Coronary artery (tissue), 2 donors: ENCODE results near the gene ZNFX1.

Experiments used
- DNase-seq: peaks from one replicate; pipeline ENCODE4 v3.0.0-alpha.2; 2017; ENCODE audit warnings: low spot score
- H3K27ac ChIP-seq, 2 donors: fragments of 200-600 bp; sonication (generic); one replicate each; pipeline ENCODE4 v1.5.1; 2016 to 2019
- H3K4me3 ChIP-seq: fragments of 200-600 bp; sonication (generic); 2 replicates; pipeline ENCODE4 v1.5.1; 2016; ENCODE audit warnings: mild to moderate bottlenecking, moderate library complexity
- TF ChIP-seq, protein P1 (sequence below): fragments of 200-600 bp; sonication (generic); IDR thresholded peaks from one replicate; pipeline ENCODE4 v1.5.1; 2019; ENCODE audit warnings: antibody characterized with exemption

ZNFX1 gene

GRCh38 chr20:49277786-49278035 lies 146 bp downstream of the ZNFX1 start:
- TF ChIP-seq, protein P1, sequence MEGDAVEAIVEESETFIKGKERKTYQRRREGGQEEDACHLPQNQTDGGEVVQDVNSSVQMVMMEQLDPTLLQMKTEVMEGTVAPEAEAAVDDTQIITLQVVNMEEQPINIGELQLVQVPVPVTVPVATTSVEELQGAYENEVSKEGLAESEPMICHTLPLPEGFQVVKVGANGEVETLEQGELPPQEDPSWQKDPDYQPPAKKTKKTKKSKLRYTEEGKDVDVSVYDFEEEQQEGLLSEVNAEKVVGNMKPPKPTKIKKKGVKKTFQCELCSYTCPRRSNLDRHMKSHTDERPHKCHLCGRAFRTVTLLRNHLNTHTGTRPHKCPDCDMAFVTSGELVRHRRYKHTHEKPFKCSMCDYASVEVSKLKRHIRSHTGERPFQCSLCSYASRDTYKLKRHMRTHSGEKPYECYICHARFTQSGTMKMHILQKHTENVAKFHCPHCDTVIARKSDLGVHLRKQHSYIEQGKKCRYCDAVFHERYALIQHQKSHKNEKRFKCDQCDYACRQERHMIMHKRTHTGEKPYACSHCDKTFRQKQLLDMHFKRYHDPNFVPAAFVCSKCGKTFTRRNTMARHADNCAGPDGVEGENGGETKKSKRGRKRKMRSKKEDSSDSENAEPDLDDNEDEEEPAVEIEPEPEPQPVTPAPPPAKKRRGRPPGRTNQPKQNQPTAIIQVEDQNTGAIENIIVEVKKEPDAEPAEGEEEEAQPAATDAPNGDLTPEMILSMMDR = no peak
- Histone ChIP-seq H3K4me3 (peak overlapping the region; percentile 95), H3K27ac (peak overlapping the region; percentile 96 to 99)
- DNase-seq = no peak

DNA sequence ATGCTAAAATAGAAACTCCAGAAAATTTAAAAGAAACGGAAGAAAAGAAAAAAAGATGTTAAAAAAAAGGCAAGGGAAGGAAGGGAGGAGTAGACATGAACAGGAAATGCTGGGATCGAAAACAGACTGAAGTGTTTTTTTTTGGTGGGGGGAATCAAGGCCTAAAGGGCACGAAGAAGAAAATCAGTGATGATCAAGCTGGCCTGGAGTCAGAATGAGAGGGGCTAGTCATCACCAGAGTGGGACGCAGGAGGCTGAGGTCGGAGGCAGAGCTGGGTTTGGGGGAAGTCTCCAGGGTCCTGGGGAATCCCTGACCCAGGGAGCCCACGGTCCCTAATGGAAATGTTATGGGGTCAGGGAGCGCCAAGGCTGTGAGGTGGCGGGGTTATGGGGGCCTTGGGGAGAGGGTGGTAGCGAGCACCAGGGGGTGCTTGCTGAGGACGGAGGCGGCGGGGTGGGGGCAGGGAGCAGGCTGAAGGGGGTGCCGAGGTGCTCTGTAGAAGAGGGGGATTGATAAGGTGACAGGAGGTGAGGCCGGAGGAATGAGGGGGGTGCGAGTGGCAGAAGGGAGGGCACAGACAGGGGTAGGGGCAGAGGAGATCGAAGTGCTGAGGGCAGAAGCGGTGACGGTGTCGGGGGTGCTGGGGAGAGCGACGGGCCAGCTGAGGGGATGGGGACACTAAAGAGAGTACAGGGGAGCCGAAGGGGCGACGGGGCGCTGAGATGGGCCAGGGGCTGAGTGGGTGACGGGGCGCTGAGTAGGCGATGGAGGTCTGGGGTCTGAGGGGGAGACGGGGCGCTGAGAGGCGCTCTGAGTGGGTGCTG lies 684 bp downstream of the ZNFX1 start:
- DNase-seq = peak; percentile 82
- H3K4me3 ChIP-seq = peak overlapping the region; percentile 95
- H3K27ac ChIP-seq = peak overlapping the region; percentile 96 to 99
- TF ChIP-seq, protein P1 = no peak

DNA sequence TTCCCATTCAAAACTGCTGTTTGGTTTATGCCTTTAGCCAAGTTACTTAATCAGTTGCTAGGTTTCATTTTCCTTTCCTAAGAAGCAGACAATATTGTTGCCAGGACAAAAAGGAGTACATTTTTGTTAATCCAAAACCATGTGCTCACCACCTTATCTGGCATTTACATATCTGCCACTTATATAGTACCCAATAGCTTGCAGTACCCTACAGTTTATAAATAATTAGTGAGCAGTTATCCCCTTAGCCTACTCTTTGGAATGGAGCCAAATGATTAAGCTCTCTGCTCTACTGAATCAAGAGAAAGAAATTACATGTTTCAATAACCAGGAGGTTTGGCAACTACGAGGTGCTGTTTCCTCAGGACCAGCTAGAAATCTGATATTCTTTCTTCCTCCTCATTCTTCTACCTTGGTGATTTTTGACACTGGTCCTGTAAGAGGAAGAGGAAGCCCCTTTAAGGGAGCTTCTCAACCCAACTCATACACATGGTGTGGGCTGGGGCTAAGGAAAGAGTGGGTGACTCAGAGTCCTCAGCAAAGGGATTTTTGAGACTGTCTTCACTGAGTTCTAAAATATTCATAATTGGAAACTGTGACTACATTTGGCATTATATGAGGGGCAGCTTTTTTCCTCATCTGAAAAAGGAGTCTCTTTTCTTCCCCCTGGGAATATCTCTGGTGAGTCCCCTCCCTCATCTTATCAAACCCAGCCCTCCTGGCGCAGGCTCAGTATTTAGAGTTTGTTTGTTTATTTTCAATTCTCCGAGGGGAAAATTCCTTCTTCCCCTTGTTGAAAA lies 1.5 kb downstream of the ZNFX1 start:
- peak overlapping the region; percentile 96 to 99 for H3K27ac ChIP-seq
- TF ChIP-seq, protein P1 = no peak
- no peak for DNase-seq
- peak overlapping the region; percentile 95 for H3K4me3 ChIP-seq

DNA sequence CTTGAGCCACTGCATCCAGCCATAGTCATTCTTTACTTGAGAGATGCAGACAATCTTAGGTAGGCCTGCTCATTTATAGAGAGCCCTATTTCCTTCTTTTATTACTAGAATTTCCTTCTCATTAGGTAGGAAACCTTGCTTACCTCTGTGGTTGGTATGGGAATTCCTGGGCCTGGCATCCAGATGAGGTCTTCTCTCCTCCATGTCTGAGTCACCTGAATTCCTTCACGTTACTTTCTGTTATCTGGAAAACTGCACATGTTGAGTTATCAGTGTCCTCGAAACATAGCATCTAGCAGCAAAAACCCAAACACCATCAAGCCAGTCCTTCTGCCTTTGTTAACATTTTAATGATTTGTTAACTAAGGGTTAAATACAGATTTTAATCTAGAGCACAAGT lies 2.2 kb downstream of the ZNFX1 start:
- TF ChIP-seq, protein P1 = no peak
- no peak for DNase-seq

DNA sequence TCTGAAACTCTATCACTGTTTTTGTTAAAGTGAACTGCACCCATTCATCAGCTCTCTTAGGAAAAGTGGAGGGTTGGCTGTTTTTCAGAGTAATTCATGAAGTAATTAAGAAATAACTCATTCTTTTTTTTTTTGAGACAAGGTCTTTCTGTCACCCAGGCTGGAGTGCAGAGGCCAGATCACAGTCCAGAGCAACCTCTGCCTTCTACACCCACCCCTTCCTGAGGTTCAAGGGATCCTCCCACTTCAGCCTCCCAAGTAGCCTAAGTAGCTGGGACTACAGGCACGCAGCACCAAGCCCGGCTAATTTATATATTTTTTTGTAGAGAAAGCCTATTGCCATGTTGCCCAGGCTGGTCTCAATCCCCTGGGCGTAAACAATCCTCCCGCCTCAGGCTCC lies 2.6 kb downstream of the ZNFX1 start:
- Histone ChIP-seq H3K27ac (peak overlapping the region; percentile 96 to 99), H3K4me3 (peak overlapping the region; percentile 95)
- DNase-seq = no peak
- TF ChIP-seq, protein P1 = no peak

More for the DNA sequence above, 2.2 kb downstream of the ZNFX1 start:
- Histone ChIP-seq H3K4me3 (peak overlapping the region; percentile 95), H3K27ac (peak overlapping the region; percentile 96 to 99)

DNA sequence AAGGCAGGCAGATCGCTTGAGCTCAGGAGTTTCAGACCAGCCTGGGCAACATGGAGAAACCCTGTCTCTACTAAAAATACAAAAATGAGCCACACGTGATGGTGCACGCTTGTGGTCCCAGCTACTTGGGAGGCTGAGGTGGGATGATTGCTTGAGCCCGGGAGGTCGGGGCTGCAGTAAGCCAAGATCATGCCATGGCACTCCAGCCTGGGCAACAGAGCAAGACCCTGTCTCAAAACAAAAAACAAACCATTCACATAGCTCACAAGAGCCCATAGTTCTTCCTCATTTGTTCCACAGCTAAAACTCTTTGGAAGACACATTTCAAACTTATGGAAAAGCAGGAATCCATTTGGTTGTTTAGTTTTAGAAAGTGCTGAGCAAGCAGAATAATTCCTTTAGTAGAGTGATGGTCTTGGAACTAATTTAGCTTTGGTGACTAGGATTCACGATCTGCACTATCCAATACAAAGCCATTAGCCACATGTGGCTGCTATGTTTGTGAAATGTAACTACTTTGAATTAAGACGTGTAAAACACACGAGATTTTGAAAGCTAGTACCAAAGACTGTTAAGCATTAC lies 4.1 kb downstream of the ZNFX1 start:
- TF ChIP-seq, protein P1 = no peak
- H3K27ac ChIP-seq = no peak overlapping the region
- DNase-seq = no peak
- H3K4me3 ChIP-seq = no peak overlapping the region
